ENCODE data around the gene ZDHHC4. TPM values are rescaled to one million over a fixed set of nuclear protein-coding genes. Genes with fewer than 3 reads are reported as not detected.

Gene ZDHHC4
- total RNA-seq, 1 experiment from 2014 or later, result 92.4 TPM

GRCh38 chr7:6589151-6589828 lies 12.0 kb downstream of the ZDHHC4 start:
- in situ Hi-C loops (cut with HindIII; ENCODE audit: low pct_unique_long_range_greater_than_20kb, low sequenced_read_pairs), result no loop called here
- DNase-seq (ENCODE audit: low read depth, low spot score), result no peak

- DNase-seq (ENCODE audit: low read depth, low spot score), result peak; percentile 82
- in situ Hi-C loops (cut with HindIII; ENCODE audit: low pct_unique_long_range_greater_than_20kb, low sequenced_read_pairs), result no loop called here
These were observed 12.8 kb downstream of the ZDHHC4 start, which contains the start of gene INTS15 for GRCh38 chr7:6589829-6590644. Gene INTS15 (plus strand): TSS chr7:6590021. CDS start chr7:6590284, 263 bp downstream.

GRCh38 chr7:6590645-6591110 lies 13.4 kb downstream of the ZDHHC4 start:
- in situ Hi-C loops (cut with HindIII; ENCODE audit: low pct_unique_long_range_greater_than_20kb, low sequenced_read_pairs), result no loop called here
- peak; percentile 32 for DNase-seq (ENCODE audit: low read depth, low spot score)

- in situ Hi-C loops (cut with HindIII; ENCODE audit: low pct_unique_long_range_greater_than_20kb, low sequenced_read_pairs), result no loop called here
These were observed 22.8 kb downstream of the ZDHHC4 start for GRCh38 chr7:6600093-6600492.

GRCh38 chr7:6604458-6604857 lies 27.2 kb downstream of the ZDHHC4 start:
- in situ Hi-C loops (cut with HindIII; ENCODE audit: low pct_unique_long_range_greater_than_20kb, low sequenced_read_pairs), result no loop called here
- no peak for DNase-seq (ENCODE audit: low read depth, low spot score)

More at GRCh38 chr7:6600093-6600492, 22.8 kb downstream of the ZDHHC4 start:
- no peak for DNase-seq (ENCODE audit: low read depth, low spot score)

GRCh38 chr7:6606866-6607583 lies 29.8 kb downstream of the ZDHHC4 start:
- no peak for DNase-seq (ENCODE audit: low read depth, low spot score)
- in situ Hi-C loops (cut with HindIII; ENCODE audit: low pct_unique_long_range_greater_than_20kb, low sequenced_read_pairs), result no loop called here

GRCh38 chr7:6607651-6608051 lies 30.4 kb downstream of the ZDHHC4 start:
- DNase-seq (ENCODE audit: low read depth, low spot score), result no peak
- in situ Hi-C loops (cut with HindIII; ENCODE audit: low pct_unique_long_range_greater_than_20kb, low sequenced_read_pairs), result no loop called here

- DNase-seq (ENCODE audit: low read depth, low spot score), result no peak
- in situ Hi-C loops (cut with HindIII; ENCODE audit: low pct_unique_long_range_greater_than_20kb, low sequenced_read_pairs), result no loop called here
These were observed 30.8 kb downstream of the ZDHHC4 start for GRCh38 chr7:6608081-6608480.

- DNase-seq (ENCODE audit: low read depth, low spot score), result no peak
- in situ Hi-C loops (cut with HindIII; ENCODE audit: low pct_unique_long_range_greater_than_20kb, low sequenced_read_pairs), result no loop called here
These were observed 31.5 kb downstream of the ZDHHC4 start for GRCh38 chr7:6608794-6609193.

GRCh38 chr7:6612819-6613218 lies 35.6 kb downstream of the ZDHHC4 start:
- in situ Hi-C loops (cut with HindIII; ENCODE audit: low pct_unique_long_range_greater_than_20kb, low sequenced_read_pairs), result no loop called here

GRCh38 chr7:6613706-6614105 lies 36.5 kb downstream of the ZDHHC4 start:
- in situ Hi-C loops (cut with HindIII; ENCODE audit: low pct_unique_long_range_greater_than_20kb, low sequenced_read_pairs), result no loop called here
- no peak for DNase-seq (ENCODE audit: low read depth, low spot score)

More at GRCh38 chr7:6612819-6613218, 35.6 kb downstream of the ZDHHC4 start:
- DNase-seq (ENCODE audit: low read depth, low spot score), result peak; percentile 30

- in situ Hi-C loops (cut with HindIII; ENCODE audit: low pct_unique_long_range_greater_than_20kb, low sequenced_read_pairs), result no loop called here
- no peak for DNase-seq (ENCODE audit: low read depth, low spot score)
These were observed 37.9 kb downstream of the ZDHHC4 start, which contains the start of gene ZNF853 for GRCh38 chr7:6614953-6615722. Gene ZNF853 (plus strand): TSS chr7:6615610. CDS start chr7:6616175, 565 bp downstream.

- in situ Hi-C loops (cut with HindIII; ENCODE audit: low pct_unique_long_range_greater_than_20kb, low sequenced_read_pairs), result no loop called here
- no peak for DNase-seq (ENCODE audit: low read depth, low spot score)
These were observed 38.7 kb downstream of the ZDHHC4 start for GRCh38 chr7:6615723-6616555.

- in situ Hi-C loops (cut with HindIII; ENCODE audit: low pct_unique_long_range_greater_than_20kb, low sequenced_read_pairs), result no loop called here
- no peak for DNase-seq (ENCODE audit: low read depth, low spot score)
These were observed 39.8 kb downstream of the ZDHHC4 start for GRCh38 chr7:6616854-6617643.

GRCh38 chr7:6618621-6619020 lies 41.4 kb downstream of the ZDHHC4 start:
- in situ Hi-C loops (cut with HindIII; ENCODE audit: low pct_unique_long_range_greater_than_20kb, low sequenced_read_pairs), result no loop called here
- no peak for DNase-seq (ENCODE audit: low read depth, low spot score)

GRCh38 chr7:6619961-6620360 lies 42.7 kb downstream of the ZDHHC4 start:
- DNase-seq (ENCODE audit: low read depth, low spot score), result no peak
- in situ Hi-C loops (cut with HindIII; ENCODE audit: low pct_unique_long_range_greater_than_20kb, low sequenced_read_pairs), result no loop called here

All from SK-MEL-5 (cell line).